Glutamatergic neuron (in vitro differentiated cells): ENCODE measurements around the gene EPHB2. TPM values are rescaled to one million over a fixed set of nuclear protein-coding genes. Genes with fewer than 3 reads are reported as not detected.

Experiments used
- DNase-seq: peaks from one replicate; pipeline ENCODE4 v3.0.0; 2022
- H3K27ac Mint-ChIP-seq: one replicate; pipeline ENCODE4 v1.8.0; 2020; ENCODE audit warnings: mild to moderate bottlenecking, mixed read lengths, inconsistent platforms; ENCODE audit not compliant: unreplicated experiment
- H3K27me3 Mint-ChIP-seq: one replicate; pipeline ENCODE4 v1.8.0; 2020; ENCODE audit warnings: mild to moderate bottlenecking, moderate library complexity, mixed read lengths, inconsistent platforms; ENCODE audit not compliant: unreplicated experiment
- H3K36me3 Mint-ChIP-seq: one replicate; pipeline ENCODE4 v1.8.0; 2020; ENCODE audit warnings: mild to moderate bottlenecking, mixed read lengths, inconsistent platforms; ENCODE audit not compliant: unreplicated experiment
- H3K4me1 Mint-ChIP-seq: one replicate; pipeline ENCODE4 v1.8.0; 2020; ENCODE audit warnings: mild to moderate bottlenecking, low read depth, mixed read lengths, inconsistent platforms; ENCODE audit not compliant: unreplicated experiment
- H3K4me3 Mint-ChIP-seq: one replicate; pipeline ENCODE4 v1.8.0; 2020; ENCODE audit warnings: mild to moderate bottlenecking, mixed read lengths, inconsistent platforms; ENCODE audit not compliant: unreplicated experiment
- H3K9me3 Mint-ChIP-seq: one replicate; pipeline ENCODE4 v1.8.0; 2020; ENCODE audit warnings: mild to moderate bottlenecking, moderate library complexity, mixed read lengths, inconsistent platforms; ENCODE audit not compliant: unreplicated experiment
- total RNA-seq: library from RNA; stranded (reverse); fragmentation: NEBNext Ultra II Directional; extraction: Animal tissue kit (Norgen Biotek cat#: 25700); gene quantifications from one replicate; pipeline ENCODE4 v1.2.1, GENCODE V29; 2021; ENCODE audit not compliant: unreplicated experiment
- TF ChIP-seq, protein P1 (sequence below): fragments of 200-600 bp; sonication (generic); IDR thresholded peaks from one replicate; pipeline ENCODE4 v1.5.0; 2021; ENCODE audit not compliant: partially characterized antibody, unreplicated experiment

Gene EPHB2
- total RNA-seq, 1 donor from 2014 or later: 93.0 TPM

DNA sequence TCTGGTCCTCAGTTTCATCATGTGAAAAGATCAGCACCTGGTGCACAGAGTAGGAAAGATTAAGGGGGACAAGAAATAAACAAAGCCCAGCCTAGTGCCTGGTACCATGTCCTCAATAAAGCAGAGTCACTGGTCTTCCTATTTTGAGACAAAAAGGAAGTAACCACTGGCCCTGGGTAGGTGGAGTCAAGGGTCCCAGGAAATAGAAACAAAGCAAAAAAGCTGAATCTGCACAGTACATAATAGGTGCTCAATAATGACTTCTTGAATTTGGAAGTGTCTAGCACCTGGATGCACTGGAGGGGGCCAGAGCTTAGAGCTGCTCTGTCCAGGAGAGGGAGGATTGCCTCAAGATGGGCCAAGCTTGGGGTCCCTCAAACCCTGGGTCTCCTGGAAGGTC is 1.9 kb upstream of the EPHB2 start:
- H3K4me3 Mint-ChIP-seq: no peak overlapping the region
- peaks cover 11% of the 10 kb centered on the region for H3K4me1 Mint-ChIP-seq
- peaks cover 3% of the 10 kb centered on the region for H3K27me3 Mint-ChIP-seq
- H3K9me3 Mint-ChIP-seq: peaks cover 7% of the 10 kb centered on the region
- TF ChIP-seq, protein P1, sequence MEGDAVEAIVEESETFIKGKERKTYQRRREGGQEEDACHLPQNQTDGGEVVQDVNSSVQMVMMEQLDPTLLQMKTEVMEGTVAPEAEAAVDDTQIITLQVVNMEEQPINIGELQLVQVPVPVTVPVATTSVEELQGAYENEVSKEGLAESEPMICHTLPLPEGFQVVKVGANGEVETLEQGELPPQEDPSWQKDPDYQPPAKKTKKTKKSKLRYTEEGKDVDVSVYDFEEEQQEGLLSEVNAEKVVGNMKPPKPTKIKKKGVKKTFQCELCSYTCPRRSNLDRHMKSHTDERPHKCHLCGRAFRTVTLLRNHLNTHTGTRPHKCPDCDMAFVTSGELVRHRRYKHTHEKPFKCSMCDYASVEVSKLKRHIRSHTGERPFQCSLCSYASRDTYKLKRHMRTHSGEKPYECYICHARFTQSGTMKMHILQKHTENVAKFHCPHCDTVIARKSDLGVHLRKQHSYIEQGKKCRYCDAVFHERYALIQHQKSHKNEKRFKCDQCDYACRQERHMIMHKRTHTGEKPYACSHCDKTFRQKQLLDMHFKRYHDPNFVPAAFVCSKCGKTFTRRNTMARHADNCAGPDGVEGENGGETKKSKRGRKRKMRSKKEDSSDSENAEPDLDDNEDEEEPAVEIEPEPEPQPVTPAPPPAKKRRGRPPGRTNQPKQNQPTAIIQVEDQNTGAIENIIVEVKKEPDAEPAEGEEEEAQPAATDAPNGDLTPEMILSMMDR: no peak
- H3K36me3 Mint-ChIP-seq: no peaks in the 10 kb centered on the region
- DNase-seq: no peak
- H3K27ac Mint-ChIP-seq: no peak overlapping the region

DNA sequence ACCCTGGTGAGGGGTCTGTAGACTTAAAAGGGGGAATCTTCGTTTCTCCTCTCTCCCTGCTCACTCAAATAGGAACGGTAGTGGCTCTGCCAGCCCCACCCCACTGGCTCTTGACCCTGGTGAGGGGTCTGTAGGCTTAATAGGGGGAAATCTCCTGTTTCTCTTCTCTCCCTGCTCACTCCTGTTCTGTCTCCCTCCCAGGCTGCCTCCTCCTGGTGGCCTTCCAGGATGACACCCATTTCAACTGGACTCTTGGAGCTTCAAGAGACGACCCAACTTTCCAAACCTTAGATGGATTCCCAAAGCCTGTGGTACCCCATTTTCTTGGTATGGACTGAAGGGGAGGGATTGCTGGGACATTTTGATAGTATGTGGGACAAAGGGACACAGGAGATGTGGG is 1.4 kb upstream of the EPHB2 start:
- Mint-ChIP-seq H3K9me3 (peaks cover 7% of the 10 kb centered on the region), H3K27me3 (peaks cover 3% of the 10 kb centered on the region), H3K36me3 (no peaks in the 10 kb centered on the region), H3K27ac (peak overlapping the region; percentile 33), H3K4me1 (peaks cover 15% of the 10 kb centered on the region), H3K4me3 (peak overlapping the region; percentile 79)
- DNase-seq: peak; percentile 55
- TF ChIP-seq, protein P1: peak; percentile 65

DNA sequence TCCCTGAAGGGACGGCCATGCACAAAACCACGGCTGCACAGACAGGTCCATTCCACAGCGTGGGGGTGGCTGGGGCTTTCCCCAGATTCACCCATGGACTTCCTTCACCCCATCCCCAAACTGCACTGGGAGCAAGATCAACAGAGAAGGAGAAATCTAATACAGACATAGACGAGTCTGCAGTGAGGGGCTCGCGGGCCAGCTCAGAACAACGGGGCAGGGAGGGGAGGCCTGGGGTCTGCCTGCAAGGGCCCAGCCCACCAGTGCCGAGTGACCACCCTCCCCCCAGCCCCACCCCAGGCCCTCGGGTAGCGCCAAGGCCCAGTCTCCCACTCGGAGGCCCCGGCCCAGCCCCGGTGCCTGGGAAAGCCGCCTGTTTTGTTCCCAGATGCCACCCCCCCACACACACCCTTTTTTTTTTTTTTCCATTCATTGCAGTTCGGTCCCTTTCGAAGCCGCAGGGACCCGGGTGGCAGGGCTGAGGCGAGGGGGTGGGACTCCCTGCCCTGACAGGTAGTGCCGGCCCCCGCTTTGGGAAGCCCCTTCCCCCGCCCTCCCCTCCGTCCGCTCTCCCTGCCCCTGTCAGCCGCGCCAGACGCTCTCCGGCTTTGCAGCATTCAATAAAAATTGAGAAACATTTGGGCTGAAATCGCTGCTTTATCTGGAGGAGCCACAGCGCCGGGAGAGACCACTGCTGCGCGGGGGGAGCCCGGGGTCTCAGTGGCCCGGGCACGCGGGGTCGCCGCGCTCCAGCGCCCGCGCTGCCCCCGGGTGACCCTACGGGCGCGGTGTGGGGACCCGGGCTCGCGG is 543 bp upstream of the EPHB2 start:
- Mint-ChIP-seq H3K36me3 (no peaks in the 10 kb centered on the region), H3K9me3 (peaks cover 10% of the 10 kb centered on the region), H3K27ac (peak overlapping the region; percentile 78), H3K4me3 (peak overlapping the region; percentile 83), H3K4me1 (peaks cover 23% of the 10 kb centered on the region), H3K27me3 (peaks cover 8% of the 10 kb centered on the region)
- TF ChIP-seq, protein P1: no peak
- peak; percentile 80 for DNase-seq

DNA sequence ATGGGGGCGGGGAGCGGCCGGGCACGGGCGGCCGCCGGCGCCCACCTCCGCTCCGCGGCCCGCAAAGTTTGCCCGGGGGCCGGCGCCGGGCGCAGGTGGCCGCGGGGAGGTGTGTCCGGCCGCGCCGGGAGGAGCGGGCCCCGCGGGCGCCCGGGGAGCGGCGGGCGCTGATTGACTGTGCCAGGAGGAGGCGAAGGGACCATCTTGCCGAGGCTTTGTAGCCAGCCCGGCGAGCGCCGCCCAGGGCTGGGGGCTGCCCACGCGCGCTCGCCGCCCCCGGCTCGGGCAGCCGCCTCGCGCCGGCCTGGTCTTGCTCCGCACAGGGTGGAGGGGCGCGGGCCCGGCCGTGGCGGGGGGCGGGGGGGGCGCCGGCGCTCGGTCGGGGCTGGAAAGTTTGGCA is 432 bp downstream of the EPHB2 start:
- H3K4me3 Mint-ChIP-seq: no peak overlapping the region
- peaks cover 8% of the 10 kb centered on the region for H3K27me3 Mint-ChIP-seq
- TF ChIP-seq, protein P1: no peak

More for the DNA sequence above, 432 bp downstream of the EPHB2 start:
- no peaks in the 10 kb centered on the region for H3K36me3 Mint-ChIP-seq
- H3K4me1 Mint-ChIP-seq: peaks cover 26% of the 10 kb centered on the region
- H3K27ac Mint-ChIP-seq: no peak overlapping the region
- no peak for DNase-seq
- H3K9me3 Mint-ChIP-seq: peaks cover 10% of the 10 kb centered on the region
